GM19455 (cell line): ENCODE data around the gene CDC42BPB.

ENCODE experiments used
- ATAC-seq: cut with Tn5 transposase; IDR thresholded peaks from one replicate; pipeline ENCODE4 v1.9.1; 2021; ENCODE audit not compliant: unreplicated experiment

CDC42BPB gene

GRCh38 chr14:102883089-102883541 is 174.2 kb downstream of the CDC42BPB start:
- ATAC-seq: no peak
